NCI-H2196 treated with DMSO at 0.1 percent for 48 hours (cell line): ENCODE data around the gene NOP58.
"Not testable (repeated sequence)": the region's sequence is repeated elsewhere in the genome, so short reads cannot be mapped to it uniquely, and the experiment has no call there.

Experiments used
- DNase-seq: peaks from one replicate; lab custom pipeline; 2025; ENCODE audit not compliant: unreplicated experiment; lab: John Stamatoyannopoulos, UW

The NOP58 gene, protein sequence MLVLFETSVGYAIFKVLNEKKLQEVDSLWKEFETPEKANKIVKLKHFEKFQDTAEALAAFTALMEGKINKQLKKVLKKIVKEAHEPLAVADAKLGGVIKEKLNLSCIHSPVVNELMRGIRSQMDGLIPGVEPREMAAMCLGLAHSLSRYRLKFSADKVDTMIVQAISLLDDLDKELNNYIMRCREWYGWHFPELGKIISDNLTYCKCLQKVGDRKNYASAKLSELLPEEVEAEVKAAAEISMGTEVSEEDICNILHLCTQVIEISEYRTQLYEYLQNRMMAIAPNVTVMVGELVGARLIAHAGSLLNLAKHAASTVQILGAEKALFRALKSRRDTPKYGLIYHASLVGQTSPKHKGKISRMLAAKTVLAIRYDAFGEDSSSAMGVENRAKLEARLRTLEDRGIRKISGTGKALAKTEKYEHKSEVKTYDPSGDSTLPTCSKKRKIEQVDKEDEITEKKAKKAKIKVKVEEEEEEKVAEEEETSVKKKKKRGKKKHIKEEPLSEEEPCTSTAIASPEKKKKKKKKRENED

DNA sequence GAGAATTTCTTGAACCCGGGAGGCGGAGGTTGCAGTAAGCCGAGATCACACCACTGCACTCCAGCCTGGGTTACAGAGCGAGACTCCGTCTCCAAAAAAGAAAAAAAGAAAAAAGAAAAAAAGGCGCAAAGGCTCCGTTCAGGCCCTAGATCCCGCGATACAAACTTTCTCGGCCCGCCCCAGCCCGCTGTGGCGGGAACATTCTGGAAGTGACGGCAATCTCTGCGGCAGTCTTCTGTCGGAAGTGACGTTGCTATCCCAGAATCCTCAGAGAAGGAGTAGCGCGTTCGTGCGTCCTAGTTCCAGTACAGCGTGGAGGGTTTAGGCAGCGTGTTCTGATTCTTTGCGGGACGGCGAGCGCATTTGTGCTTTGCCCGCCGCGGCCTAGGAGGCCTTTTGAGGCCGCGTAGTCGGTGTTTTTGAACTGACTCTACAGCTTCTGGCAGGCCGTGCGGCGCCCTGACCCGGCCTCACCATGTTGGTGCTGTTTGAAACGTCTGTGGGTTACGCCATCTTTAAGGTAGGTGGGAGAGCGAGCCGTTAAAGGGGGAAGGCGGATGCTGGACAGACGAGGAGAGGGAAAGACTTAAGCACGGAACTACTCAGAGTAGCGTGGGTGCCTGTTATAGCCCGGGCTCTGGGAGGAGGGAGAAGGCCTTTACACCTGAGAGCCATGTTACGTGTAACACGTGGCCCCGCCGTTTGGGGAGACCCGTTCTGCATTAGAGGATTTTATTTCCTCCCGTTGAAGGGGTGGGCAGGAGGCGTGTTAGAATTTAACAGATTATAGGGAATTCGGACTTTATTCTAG lies at the start of gene NOP58:
TSS of gene NOP58 (plus strand) at position 297 of the 811 bp plus-strand sequence. CDS start at position 476, 179 bp downstream.
- DNase-seq = peak; percentile 85

DNA sequence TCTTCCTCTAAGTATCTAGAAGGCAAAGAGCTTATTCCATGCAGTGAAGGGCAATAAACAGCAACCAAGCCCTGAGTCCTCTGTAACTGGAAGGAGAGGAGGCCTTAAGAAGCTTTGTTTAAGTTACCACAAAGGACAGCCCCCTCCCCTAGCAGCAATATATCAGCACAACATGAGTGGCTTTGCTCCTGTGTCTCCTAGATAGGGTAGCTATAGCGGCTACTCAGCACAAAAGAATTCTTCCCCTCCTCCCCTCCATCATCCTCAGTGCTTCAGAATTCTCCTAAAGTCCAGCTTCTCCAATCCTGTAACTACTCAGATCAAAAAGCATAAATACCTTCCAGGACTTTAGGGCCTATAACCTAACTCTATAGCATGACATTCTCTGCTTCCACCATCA lies 43.7 kb upstream of the NOP58 start:
- no peak for DNase-seq

DNA sequence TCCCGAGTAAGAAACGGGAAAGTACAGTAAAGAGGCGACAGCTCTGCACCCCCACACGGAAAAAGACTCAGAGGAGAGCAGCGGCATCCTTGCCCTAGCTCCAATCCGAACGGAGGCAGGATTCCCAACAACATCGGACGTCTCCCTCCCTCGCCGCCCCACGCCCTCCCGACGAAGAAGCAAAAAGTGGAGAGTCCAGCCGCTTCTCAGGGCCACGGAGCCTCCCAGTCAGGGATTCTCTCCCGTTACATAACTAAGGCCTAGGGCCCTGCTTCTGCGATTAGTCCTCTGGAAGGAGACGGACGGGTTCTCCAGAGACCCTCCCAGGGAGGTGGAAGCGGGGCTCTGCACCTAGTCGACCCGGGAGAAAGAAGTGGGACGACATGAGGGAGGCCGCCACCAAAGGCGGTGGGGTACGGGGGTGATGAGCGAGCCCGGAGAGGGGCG lies 27.8 kb upstream of the NOP58 start:
- DNase-seq = no peak

DNA sequence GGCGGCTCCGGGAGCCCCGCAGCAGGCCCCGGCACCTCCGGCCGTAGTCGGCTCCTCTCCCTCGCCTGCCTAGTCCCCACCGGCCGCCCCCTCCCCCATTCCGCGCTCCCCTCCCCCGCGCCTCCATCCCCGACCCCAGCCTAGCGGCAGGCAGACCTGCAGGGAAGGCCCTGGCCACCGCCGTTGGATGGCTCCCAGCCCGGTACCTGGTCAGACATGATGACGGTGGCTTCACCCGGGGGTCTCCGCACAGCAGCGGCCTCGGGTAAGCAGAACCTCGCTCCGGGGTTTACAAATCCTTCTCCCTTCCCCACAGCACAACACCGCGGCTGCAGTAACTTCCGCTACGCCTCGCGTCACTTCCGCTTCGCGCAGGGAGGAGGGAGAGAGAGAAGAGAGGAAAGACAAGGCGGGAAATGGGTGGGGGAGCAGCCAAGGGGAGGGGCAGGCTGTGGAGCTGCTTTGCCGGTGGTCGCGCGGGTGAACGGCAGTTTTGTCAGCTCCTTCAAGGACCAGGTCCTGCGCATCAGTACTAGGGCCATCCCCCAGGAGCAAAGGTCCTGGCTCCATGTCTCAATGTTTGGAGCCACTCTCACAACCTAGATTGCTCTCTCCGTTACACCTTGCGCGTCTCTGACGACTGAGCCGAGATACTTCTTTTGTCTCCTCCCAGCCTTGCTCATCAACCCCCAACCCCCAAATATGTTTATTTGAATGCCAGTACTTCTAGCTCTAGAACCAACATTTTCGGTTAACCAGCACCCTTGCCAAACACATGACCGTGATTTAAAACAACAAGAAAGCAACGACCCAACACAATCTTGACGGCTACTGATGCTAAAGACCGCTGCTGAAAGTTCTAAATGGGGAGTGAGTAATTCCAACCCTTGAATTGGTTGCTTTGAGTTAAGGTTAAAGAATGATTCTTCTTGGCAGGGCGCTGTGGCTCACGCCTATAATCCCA lies 27.0 kb upstream of the NOP58 start, which contains the start of gene SUMO1:
TSS of gene SUMO1 (minus strand) at position 364 of the 964 bp plus-strand sequence. CDS start at position 218, 146 bp downstream.
- DNase-seq = peak; percentile 73

DNA sequence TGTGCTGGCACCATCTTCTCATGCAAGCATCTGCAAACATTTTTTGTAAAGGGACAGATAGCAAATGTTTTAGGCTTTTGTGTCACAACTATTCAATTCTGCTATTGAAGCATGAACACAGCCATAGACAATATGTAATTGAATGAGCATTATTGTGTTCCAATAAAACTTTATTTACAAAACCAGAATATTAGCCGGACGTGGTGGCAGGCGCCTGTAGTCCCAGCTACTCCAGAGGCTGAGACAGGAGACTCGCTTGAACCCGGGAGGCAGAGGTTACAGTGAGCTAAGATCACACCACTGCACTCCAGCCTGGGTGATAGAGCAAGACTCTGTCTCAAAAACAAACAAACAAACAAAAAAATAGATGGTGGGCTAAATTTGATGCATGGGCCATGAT lies 17.9 kb upstream of the NOP58 start:
- DNase-seq = not testable (repeated sequence)

DNA sequence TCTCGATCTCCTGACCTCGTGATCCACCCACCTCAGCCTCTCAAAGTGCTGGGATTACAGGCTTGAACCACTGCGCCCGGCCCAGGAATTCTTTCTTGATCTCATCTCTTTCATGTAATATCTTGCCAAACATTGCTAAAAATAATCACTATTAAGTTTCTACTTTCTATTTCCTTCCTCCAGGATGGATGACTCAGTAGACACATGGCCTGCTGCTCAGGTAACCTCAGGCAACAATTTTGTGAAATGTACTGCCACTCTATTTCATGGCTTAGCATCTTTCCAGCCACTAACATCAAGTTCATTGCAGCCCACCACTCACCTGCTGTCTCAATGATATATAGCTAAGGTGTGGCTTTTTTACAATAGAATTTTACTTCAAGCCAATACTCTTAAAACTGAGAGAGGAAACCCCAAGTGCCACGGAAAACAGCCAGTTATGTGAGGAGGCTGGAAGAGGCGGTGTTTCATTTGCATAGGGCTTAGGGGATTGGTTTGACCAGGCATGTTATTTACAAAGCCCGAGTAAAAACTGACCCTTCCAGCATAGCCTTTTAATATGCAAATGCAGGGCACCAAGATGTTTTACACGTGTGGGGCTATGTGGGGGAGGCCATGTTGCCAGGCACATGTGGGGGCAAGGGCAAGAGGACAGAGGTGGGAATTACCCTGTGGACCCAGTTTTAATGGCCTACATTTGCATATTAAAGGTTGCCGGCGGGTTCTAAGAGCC lies 15.9 kb upstream of the NOP58 start:
- no peak for DNase-seq

DNA sequence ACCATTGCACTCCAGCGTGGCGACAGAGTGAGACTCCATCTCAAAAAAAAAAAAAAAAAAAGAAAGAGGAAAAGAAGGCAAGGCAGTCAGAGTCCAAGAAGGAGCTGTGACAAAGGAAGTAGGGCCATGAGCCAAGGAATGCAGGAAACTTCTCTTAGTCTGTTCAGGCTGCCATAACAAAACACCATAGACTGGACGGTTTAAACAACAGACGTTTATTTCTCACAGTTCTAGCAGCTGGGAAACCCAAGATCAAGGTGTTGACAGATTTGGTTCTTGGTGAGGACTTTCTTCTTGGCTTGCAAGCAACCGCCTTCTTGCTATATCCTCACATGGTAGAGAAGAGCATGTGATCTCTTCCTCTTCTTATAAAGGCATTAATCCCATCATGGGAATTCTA lies 14.1 kb upstream of the NOP58 start:
- no peak for DNase-seq

DNA sequence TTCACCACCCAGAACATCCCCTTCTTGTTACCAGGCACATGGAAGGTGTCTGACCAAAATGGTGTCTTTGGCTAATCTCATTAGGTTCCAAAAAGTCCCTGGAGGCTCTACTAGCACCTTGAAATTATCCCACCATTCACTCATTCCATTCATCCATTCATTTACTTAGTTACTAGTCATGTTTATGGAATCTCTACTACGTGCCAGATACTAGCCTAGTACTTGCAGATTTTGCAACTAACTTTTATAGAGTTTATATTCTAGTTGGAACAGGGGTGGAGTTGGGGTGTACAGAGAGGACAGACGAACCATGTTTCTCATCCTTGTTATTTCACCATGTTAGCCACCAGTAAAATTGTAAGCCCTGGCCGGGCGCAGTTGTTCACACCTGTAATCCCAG lies 4.0 kb upstream of the NOP58 start:
- no peak for DNase-seq

DNA sequence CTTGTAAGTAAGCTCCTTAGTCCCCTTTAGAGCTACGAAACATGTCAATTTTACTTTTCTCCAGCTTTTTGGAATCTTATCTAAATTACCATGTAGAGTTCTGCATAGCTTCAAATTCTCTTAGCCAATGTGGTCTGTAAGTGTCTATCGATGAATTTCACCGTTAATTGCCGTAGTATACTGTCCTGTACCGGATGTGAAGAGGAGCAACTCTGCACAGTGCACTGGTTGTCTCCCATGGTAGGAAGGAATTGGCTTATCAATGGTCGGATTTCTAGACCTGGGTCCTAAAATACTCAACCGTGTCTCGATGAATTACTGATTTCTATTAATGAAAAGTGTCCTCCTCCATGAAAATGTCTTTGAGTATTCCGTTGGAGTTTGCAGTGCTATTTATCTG lies 1.9 kb downstream of the NOP58 start:
- DNase-seq = no peak

DNA sequence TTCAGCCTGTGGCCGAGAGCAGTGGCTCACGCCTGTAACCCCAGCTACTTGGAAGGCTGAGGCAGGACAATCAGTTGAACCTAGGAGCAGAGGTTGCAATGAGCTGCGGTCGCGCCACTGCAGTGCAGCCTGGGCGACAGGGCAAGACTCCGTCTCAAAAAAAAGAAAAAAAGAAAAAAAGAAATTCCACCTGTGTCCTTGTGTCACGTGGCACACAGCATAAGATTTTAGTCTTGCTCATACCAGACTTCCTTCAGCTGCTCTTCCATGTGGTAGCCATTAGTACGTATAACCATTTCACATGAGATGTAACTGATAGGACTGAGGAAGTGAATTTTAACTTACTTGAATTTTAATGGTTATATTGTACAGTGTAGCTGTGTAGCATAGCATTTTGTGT lies 4.0 kb downstream of the NOP58 start:
- no peak for DNase-seq

DNA sequence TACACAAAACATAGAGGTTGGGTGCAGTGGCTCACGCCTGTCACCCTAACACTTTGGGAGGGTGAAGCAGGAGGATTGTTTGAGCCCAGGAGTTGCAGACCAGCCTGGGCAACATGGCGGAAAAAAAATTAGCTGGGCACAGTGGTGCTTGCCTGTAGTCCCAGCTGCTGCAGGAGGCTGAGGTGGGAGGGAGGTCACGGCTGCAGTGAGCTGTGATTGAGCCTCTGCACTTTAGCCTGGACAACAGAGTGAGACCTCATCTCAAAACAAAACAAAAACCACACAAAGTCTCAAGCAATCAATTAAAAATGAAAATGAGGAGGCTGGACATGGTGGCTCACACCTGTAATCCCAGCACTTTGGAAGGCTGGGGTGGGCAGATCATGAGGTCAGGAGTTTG lies 4.9 kb downstream of the NOP58 start:
- no peak for DNase-seq

DNA sequence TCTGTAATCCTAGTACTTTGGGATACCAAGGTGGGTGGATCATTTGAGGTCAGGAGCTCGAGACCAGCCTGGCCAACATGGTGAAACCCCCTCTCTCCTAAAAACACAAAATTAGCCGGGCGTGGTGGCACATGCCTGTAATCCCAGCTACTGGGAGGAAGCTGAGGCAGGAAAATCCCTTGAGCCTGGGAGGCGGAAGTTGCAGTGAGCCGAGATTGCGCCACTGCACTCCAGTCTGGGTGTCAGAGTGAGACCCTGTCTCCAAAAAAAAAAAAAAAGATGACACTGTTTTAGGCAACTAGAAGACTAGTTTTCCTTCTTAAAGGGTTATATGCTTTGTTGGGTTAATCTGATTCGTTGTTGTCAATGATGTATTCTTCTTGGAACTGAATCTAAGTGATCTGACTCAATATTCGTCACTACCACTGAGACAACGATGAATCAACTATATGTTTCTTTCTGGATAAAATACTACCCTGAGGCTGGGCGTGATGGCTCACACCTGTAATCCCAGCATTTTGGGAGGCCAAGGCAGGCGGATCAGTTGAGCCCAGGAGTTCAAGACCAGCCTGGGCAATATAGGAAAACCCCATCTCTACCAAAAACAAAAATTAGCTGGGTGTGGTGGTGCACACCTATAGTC lies 10.6 kb downstream of the NOP58 start:
- not testable (repeated sequence) for DNase-seq

DNA sequence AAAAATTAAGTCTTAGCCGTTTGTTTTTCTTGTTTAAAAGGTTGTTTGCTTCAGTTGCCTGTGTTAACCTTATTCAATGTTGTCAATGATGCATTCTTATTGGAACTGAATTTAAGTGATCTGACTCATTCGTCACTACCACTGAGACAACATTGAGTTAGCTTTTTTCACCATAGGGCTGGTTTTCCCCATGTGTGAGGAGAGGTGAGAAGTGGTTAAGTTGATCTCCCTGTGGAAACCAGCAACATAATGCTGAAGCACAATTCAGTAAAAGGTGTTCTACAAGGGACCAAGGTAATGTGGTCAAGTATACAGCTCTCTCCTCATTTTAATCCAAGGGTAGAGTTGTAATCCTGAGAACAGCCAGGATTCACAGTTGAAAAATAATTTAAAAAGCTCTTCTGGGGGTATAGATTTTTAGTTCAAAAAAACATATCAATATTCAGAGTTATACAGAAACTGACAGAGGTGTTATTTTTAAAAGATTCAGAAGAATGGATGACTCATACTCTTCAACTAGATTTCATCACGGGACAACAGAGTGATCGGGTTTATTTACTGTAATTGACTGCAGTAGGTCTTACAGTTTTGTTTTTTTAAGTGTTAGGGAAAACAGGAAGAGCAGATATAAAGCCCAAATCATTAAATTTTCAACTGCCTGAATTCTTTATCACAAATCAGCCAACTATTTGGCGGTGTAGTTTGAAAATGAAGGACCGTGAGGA lies 12.6 kb downstream of the NOP58 start:
- DNase-seq = peak; percentile 16

DNA sequence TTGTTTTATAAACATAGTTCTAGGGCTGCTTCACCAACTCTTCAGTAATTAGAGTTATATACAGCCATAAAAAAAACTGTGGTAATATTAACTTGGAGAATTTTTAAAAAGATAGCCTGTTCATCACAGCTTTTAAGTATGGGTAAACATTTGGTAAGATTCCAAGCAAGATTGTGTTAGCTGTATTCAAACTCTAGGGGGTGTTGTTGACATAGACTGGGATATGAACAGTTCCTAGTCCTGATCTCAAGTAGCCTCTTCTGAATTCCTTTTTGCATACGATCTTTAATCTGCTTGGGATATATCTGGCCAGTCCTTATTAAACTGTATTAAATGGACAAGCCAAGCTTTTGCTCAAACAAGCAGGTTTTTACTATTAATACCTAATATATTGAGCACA lies 13.4 kb downstream of the NOP58 start:
- peak; percentile 64 for DNase-seq

DNA sequence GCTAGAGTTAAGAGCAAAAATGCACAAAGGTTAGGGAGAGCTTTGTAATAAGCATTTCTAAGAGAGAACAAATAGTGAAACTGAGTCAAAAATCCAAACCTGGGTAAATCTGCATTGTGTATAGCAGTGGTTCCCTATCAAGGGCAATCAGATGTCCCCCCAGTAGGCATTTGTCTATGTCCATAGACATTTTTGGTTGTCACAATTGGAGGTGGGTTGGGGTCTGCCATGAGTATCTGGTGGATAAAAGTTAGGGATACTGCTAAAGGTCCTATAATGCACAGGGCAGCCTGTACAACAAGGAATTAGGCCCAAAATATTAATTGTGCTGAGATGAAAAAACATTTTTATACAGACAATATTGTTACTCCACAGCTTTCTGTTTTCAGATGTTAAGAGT lies 21.0 kb downstream of the NOP58 start:
- DNase-seq = no peak

DNA sequence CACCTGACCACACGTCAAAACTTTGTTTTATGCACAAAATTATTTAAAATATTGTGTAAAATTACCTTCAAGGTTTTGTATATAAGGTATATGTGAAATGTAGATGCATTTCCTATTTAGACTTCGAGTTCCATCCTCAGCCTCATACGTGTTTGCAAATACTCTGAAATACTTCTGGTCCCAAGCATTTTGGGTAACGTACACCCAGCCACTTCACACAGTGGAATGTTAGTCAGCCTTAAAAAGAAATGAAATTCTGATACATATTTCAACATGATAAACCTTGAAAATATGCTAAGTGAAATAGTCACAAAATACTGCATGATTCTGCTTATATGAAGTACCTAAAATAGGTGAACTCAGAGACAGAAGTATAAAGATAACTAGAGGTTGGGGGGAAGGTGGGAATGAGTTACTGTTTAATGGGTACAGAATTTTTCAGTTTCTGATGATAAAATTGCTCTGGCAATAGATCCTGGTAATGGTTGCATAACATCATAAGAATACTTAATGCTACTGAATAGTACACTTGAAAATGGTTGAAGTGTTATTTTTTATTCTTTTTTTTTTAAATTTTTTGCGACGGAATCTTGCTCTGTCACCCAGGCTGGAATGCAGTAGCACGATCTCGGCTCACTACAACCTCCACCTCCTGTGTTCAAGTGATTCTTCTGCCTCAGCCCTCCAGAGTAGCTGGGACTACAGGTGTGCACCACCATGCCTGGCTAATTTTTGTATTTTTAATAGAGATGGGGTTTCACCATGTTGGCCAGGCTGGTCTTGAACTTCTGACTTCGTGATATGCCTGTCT lies 24.0 kb downstream of the NOP58 start:
- no peak for DNase-seq

DNA sequence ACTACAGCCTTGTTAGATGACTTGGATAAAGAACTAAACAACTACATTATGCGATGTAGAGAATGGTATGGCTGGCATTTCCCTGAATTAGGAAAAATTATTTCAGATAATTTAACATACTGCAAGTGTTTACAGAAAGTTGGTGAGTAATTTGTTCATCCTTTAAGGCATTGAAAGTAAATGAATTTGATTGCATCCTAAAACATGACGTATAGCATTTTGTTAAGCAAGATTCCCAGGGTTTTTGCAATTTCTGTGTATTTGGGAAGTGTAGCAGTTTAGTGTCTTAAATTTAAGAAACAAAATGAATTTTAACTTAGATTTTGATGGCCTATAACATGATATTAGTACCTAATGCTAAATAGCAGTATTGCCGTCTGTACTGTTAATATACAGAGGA lies 24.8 kb downstream of the NOP58 start:
- no peak for DNase-seq

DNA sequence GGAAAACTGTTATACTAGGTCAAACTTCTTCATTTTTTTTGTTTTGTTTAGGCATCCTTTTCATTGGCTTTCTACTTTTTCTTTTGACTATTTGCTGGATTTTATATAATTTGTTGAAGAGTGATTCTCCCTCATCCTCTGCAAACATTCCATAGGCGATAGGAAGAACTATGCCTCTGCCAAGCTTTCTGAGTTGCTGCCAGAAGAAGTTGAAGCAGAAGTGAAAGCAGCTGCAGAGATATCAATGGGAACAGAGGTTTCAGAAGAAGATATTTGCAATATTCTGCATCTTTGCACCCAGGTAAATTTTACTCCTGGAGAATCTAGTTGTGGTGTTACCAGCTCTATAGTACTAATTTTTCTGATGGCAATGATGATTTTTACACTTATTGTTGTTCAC lies 25.4 kb downstream of the NOP58 start:
- no peak for DNase-seq
